GM18502 (cell line): ENCODE data around the gene RASD1.

Experiments used
- ATAC-seq: cut with Tn5 transposase; IDR thresholded peaks from one replicate; pipeline ENCODE4 v1.9.1; 2021; ENCODE audit warnings: mild to moderate bottlenecking; ENCODE audit not compliant: unreplicated experiment, poor library complexity

The RASD1 gene

DNA sequence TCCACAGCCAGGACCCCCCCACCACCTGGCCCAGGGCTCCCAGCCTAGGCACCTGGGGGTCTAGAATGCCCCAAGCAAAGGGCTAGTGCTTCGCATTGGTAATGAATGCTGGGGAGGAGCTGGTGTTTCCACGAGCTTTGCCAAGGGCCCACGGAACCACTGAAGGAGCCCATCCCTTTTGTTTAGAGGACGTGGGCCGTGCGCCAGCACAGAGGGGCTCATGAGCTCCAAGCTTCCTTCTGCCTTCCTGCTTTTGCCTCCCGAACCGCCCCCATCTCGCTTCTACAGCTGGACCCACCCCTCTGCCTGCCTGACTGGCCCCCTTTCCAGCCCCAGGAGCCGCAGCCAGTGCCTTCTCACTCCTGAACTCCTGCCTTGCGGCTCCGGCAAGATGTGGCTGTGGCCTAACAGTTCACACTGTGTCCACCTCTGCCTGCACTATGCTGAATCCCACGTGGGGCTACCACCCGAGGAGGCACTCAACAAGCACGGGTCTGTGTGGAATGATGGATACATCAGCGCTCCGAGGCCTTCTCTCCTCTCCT lies 31.8 kb upstream of the RASD1 start:
- no peak for ATAC-seq

DNA sequence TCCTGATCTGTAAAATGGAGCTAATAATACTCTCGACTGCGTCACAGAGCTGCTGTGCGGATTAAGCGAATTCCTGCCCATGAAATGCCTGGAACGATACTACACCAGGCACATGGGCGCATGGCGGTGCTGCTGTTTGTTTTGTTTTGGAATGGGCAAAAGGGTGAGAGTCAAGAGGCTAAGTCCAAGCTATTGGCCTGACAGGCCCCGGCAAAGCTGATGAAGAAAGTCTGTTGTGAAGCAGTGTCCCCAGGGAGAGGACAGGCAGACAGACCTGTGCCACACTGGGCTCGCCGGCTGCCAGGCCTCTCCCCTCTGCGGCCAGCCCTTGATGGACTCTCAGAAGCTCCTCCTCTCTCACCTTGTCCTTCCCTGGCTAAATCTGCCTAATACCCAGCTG lies 31.3 kb upstream of the RASD1 start:
- ATAC-seq = no peak

GRCh38 chr17:17526369-17526768 lies 30.2 kb upstream of the RASD1 start:
- no peak for ATAC-seq

GRCh38 chr17:17525956-17526355 lies 29.8 kb upstream of the RASD1 start:
- no peak for ATAC-seq

DNA sequence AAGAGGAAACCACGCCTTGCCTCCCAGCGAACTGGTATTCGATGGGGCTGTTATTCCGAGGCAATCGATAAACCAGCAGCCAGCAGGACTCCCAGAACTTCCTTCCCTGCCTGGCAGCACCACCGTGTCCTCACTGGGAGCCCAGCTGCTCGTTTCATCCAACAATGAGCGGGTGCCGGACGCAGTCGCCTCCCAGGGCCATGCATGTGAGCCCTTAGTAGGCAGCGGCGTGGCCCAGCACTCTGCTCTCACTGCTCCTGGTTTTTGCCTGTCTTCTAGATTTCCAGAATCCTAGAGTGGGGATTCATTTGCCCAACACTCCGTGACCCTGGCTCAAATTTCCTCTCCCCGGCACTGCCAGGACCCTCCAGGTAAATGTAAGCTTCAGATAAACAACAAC lies 29.1 kb upstream of the RASD1 start:
- ATAC-seq = no peak

GRCh38 chr17:17523731-17524490 lies 27.7 kb upstream of the RASD1 start:
- ATAC-seq = no peak

DNA sequence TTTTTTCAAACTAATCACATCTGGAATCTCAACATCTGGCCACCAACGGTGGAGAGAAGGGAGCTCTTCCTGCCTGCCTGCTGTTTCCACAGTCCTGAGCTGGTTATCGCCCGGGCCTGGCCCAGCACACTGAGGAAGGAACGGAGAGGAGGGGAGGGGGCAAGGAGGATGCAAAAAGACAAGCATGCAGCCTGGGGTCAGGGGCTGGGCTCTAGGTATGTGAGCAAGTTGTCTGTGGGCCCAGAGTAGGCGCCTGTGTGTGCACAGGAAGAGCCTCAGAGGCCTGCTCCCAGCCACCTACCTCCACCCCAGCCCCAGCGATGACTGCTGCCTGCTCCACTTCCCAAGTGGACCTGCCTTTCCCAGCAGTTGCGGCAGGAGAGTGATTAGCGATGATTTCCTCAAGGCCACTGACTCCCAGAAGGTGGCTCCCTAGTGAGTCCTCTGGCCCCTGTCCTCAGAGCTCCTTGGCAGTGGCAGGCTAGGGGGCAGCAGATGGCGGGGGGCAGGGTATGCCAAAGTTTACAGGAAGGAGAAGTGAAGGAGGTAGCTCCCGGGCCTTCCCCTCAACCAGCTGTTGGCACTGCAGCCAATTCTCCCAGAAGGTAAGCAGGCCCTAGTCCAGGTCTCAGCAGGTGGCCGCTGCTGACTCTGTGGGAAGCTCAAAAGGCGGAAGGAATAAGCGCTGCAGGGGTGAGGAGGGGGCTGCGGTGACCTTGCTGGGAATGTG lies 27.0 kb upstream of the RASD1 start:
- ATAC-seq = no peak

DNA sequence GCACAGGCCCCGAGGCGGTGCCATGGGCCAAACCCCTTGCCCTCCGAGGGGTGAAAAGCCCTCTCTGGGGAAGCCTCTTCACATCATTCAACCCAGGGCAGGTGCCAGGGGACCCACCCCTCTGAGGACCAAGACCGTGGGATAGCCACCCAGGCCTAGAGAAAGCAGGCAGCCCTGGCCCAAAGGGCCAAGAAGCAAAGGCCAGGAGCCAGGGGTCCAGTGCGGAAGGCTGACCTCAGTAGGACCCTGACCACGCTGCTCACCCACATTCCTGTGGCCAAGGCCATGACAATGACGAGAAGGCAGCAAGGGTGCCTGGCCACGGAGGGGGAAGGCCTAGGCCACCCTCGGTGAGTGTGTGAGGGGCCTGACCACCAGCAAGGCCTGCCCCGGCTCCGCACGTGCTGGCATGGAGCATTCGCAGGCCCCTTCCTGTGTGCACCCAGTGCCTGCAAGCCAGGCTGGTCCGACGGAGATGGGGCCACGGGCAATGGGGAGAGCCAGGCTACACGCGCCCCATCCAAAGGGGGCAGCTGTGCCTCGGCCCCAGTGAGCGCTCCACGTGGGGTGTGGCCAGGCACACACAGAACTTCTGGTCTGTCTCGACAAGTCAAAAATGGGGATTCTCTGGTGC lies 24.5 kb upstream of the RASD1 start:
- no peak for ATAC-seq

GRCh38 chr17:17519886-17520285 lies 23.7 kb upstream of the RASD1 start:
- ATAC-seq = no peak

- ATAC-seq = no peak
Measured at GRCh38 chr17:17518951-17519350, 22.8 kb upstream of the RASD1 start.

DNA sequence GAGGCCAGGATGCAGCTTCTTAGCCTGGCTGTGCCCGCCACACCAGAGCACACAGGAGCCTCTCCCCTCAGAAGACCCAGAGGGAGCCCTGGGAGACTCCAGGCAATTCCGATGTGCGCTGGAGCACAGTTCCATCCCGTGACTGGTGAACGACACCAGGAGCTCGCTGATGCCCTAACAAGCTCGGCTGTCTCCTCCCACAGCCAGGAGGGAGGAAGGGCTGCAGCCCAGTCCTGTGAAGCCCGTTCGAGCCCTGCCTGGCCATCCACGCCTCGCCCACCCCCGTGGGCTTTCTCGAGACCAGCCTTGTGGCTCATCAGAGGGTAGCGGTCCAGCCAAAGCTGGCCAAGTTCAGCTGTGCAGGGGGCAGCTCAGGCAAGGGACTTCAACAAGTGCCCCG lies 21.8 kb upstream of the RASD1 start:
- no peak for ATAC-seq

- no peak for ATAC-seq
Measured at GRCh38 chr17:17516941-17517720, 20.9 kb upstream of the RASD1 start.

DNA sequence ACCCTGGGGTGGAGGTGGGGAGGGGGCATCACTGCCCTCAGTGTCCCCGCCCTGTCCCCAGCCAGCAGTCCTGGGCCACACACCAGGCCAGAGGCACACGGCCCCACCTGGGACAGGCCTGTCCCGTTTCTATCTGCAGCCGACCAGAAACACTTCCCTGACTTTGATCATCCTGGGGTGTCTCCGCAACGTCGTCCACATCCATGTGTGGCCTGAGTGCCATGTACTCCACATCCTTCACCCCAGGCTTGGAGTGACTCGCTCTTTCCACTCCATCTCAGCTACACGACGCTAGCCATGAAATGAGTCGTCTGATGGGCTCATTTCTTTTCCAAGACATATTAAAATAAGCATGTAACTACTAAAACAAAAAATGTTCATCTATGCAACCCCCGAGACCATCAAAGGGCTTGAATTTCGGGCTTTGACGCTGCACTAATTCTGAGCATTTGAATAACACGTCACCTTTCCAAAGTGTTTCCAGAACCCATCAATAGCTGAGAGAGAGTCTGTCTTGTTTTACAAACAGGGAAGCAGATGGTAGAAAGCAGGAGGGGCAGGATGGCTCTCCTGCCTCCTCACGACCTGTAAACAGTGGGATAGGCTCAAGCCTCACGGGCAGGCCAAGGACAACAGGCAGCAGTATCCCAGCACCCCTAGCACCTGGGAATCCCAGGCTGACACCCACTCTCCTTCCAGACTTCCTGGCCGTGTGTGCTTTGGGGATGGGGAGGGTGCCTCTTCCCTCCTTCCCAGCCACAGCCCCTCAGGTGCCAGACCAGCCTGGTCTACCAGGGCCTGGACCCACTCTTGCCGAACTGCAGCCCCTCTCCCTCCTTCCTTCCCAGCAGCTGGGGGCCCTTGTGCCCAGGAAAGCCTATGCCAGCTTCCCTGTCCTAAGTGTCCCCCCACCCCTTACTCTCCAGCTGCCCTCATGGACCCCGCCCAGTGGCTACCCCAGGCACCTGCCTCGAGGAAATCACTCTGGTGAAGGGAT lies 20.0 kb upstream of the RASD1 start:
- ATAC-seq = no peak

- ATAC-seq = no peak
Measured at GRCh38 chr17:17514993-17515933, 19.1 kb upstream of the RASD1 start.

GRCh38 chr17:17514361-17514992 lies 18.3 kb upstream of the RASD1 start:
- ATAC-seq = no peak

GRCh38 chr17:17513626-17514025 lies 17.4 kb upstream of the RASD1 start:
- ATAC-seq = no peak

- ATAC-seq = no peak
Measured at GRCh38 chr17:17512866-17513265, 16.7 kb upstream of the RASD1 start.
